Suppressor macrophage (primary cell): ENCODE data around the gene SCO2.
"Not testable (repeated sequence)": the region's sequence is repeated elsewhere in the genome, so short reads cannot be mapped to it uniquely, and the experiment has no call there.

Experiments
- DNase-seq, 4 experiments: peaks; one replicate each; pipeline ENCODE4 v3.0.0-alpha.2; 2020 to 2022

Gene SCO2

GRCh38 chr22:50531546-50531961 lies 6.2 kb upstream of the SCO2 start:
- DNase-seq = peak; percentile 87 to 94 (median 89)

GRCh38 chr22:50530877-50531545 lies 5.6 kb upstream of the SCO2 start:
- peak; percentile 94 to 97 (median 96) for DNase-seq

GRCh38 chr22:50530580-50530876 lies 5.1 kb upstream of the SCO2 start:
- peak in 1 of 4 experiments; percentile 65 for DNase-seq

DNA sequence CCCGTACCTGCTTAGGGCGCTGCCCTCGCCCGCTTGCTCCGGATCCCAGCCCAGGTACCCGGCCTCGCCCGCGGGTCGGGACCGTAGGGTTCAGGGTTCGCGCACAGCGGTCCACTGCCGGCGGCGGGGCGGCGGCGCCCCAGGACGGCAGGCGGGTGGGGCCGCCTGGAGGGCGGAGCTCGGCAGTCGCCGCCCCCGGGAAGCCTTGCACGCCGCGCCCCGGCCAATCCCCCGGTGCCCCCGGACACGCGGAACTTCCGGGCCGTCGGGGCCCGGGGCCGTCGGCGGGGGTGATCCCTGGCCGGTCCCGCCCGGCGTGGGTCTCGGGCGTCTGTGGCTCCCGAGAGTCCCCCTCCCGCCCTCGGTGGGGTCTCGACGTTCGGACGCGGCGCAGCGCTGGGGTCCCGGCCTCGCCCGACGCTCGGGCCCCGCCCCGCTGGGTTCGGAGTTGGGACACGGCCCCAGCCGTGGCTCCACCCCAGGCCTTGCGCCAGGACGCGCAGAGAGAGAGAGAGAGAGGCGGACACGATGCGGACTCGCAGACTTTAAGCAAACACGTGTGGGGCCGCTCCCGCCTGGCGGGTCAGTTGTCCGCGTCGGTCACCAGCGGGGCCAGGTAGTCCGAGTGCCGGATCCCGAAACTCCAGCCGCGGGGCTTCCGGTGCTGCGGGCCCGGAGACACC lies 4.6 kb upstream of the SCO2 start, which contains the start of gene TYMP:
TSS of gene TYMP (minus strand) at position 116 of the 683 bp plus-strand sequence. CDS start 303 bp downstream, outside the sequence.
- DNase-seq = peak; percentile 92 to 96 (median 95)

GRCh38 chr22:50529416-50529896 lies 4.1 kb upstream of the SCO2 start:
- no peak for DNase-seq

DNA sequence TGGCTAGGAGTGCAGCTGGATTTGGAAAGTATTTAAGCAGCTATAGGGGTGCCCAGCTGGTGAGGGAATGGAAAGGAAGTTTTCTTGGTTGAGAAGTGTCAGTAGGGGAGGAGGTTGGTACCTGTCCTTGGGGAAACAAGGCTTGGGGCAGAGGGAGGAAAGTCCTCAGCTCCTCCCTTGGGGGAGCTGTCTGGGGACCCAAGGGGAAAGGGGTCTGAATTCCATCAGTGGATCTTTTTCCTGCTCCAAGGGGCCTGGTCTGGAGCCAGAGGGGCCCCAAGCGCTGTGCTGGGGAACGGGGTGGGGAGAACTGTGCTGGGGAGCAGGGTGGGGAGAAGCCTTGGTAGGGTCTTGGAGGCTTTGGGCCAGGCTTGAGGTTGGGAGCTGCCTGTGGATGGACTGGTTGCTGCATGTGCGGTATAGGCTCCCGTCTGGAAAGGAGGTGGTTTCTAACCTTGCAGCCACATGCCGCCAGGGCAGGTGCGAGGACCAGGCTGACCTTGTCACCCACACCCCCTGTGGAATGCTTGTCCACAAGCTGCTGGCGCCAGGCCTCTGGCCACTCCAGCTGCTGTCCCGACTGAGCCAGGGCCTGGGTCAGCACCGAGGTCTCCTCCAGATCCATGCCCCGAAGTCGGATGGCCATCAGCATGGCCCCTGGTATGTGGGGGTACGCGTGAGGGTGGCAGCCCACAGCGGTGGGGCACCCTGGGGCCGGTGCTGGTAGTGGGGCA lies 3.5 kb upstream of the SCO2 start:
- DNase-seq = peak in 2 of 4 experiments; percentile 12 to 34

- peak in 2 of 4 experiments; percentile 13 to 33 for DNase-seq
Measured at GRCh38 chr22:50527921-50528681, 2.7 kb upstream of the SCO2 start.

GRCh38 chr22:50526834-50527801 lies 1.7 kb upstream of the SCO2 start:
- peak; percentile 72 to 89 (median 82) for DNase-seq

GRCh38 chr22:50526108-50526833 lies 873 bp upstream of the SCO2 start:
- DNase-seq = peak; percentile 88 to 93 (median 90)

DNA sequence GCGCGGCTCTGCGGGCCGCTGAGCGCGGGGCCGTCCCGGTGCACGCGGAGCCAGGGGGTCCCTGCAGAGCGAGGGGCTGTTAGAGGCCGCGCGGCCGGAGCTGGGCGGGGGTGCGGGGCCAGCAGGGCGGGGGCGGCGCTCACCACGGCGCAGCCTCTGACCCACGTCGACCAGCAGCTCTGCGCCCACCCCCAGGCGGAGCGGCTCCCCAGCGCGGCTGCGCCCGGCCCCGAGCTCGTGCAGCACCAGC lies 385 bp upstream of the SCO2 start:
- DNase-seq = no peak

DNA sequence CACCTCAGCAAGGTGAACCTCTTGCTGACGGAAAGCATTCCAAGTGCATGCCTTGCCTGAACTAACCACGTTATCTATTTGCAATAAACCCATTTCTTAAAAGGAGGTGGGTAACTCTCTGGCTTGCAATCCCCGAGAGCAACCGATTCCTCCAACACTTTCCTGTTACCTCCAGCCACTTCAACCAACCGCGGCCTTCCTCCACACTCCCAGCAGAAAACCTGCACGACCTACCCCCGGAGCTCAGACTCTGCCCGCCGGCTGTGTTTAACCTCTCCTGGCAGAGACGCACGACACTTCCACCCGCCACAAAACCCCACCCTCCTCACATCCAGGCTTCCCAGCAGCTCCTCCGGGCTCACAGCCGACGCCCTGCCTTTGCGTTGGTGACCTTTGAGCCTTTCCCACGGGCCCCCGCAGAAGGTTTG lies 708 bp downstream of the SCO2 start:
- DNase-seq = no peak

- DNase-seq = peak in 1 of 4 experiments; percentile 38
Measured at GRCh38 chr22:50523806-50524675, 1.4 kb downstream of the SCO2 start.

DNA sequence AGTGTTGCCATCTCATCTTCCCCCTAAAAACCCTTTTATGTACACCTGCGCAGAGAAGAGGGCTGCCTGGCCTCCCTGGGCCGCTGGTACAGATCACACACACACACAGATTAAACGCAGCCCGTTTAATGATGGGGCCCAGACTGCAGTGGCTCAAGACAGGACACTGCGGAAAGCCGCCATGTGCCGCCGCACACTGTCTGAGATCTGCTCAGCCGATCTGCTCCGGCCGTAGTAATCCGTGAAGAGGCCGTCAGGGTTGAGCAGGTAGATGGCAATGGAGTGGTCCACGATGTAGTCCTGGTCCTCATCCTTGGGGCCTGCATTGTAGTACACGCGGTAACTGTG lies 2.0 kb downstream of the SCO2 start:
- DNase-seq = peak in 1 of 4 experiments; percentile 14

GRCh38 chr22:50522806-50523438 lies 2.5 kb downstream of the SCO2 start:
- DNase-seq = peak in 3 of 4 experiments; percentile 19 to 39 (median 28)

GRCh38 chr22:50522208-50522805 lies 3.1 kb downstream of the SCO2 start:
- peak in 1 of 4 experiments; percentile 28 for DNase-seq

GRCh38 chr22:50521710-50522109 lies 3.7 kb downstream of the SCO2 start:
- DNase-seq = no peak

GRCh38 chr22:50520826-50521453 lies 4.5 kb downstream of the SCO2 start:
- DNase-seq = no peak

DNA sequence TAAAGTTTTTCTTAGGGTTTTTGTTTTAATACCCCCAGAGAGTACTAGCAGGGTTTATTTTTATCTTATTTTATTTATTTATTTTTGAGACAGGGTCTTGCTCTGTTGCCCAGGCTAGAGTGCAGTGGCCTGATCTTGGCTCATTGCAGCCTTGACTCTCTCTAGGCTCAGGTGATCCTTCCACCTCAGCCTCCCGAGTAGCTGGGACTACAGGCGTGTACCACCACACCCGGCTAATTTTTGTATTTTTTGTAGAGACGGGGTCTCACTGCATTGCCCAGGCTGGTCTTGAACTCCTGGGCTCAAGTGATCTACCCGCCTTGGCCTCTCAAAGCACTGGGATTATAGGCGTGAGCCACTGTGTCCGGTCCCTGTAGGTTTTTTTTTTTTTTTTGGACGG lies 5.2 kb downstream of the SCO2 start:
- DNase-seq = not testable (repeated sequence)
